NCI-H524 treated with DMSO at 0.1 percent for 48 hours (cell line): ENCODE results near the gene FAAP100.
"Not testable (repeated sequence)": the region's sequence is repeated elsewhere in the genome, so short reads cannot be mapped to it uniquely, and the experiment has no call there.

Experiments used
- DNase-seq: peaks from one replicate; lab custom pipeline; 2025; lab: John Stamatoyannopoulos, UW

Gene FAAP100

DNA sequence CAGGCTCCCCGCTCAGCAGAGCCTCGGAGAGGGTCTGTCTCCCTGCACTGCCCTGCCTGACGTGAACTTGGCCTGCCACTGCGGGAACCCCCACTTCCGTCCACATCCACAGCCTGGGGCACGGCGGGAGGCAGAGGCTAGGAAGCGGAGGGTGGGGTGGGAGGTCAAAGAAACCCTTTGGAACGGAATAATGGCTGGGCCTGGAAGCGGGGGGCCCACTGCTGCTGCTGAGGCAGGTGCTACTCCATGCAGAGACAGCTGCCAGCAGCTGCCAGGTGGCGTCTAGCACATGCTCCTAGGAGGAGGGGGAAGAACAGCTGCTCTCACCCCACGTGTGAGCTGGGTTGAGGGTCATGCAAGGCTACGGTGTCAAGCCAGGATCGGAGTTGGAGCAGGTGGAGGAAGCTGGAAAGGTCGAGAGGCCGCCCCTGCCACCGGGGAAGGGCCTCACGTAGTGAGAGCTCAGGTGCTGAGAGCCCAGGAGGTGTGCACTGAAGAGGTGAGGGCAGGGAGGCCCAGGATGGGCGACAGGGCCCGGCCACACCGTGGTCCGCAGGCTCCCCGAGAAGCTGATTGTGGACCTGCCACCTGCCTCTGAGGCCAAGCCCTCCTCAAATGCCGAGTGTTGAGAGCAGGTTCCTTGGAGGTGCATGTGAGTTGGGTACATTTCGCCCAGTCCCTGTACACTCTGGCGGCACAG is 14.1 kb downstream of the FAAP100 start:
- DNase-seq, result peak; percentile 93

DNA sequence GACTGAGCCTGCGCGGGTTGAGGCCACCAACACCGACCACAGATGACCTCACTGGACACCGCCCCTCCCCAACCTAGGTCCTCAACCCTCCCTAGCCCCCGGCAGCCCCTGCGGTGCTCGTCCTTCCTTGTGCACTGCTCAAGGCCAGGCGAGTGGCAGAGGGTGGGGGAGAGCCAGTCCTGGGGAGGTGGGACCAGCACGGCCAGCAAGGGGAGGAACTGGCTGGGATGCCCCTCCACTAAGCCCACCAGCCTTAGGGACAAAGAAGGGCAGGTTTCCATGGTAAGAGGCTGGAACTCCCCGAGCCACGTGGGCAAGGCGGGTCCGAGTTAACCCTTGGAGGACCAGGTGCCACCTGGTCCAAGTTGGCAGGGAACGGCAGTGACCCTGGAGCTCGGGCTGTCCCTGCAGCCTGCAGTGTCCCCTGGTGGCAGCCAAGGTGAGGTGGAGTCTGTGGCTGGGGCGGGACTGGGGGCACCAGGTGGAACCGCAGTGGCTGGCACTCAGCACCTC is 14.8 kb downstream of the FAAP100 start:
- DNase-seq, result peak; percentile 79

DNA sequence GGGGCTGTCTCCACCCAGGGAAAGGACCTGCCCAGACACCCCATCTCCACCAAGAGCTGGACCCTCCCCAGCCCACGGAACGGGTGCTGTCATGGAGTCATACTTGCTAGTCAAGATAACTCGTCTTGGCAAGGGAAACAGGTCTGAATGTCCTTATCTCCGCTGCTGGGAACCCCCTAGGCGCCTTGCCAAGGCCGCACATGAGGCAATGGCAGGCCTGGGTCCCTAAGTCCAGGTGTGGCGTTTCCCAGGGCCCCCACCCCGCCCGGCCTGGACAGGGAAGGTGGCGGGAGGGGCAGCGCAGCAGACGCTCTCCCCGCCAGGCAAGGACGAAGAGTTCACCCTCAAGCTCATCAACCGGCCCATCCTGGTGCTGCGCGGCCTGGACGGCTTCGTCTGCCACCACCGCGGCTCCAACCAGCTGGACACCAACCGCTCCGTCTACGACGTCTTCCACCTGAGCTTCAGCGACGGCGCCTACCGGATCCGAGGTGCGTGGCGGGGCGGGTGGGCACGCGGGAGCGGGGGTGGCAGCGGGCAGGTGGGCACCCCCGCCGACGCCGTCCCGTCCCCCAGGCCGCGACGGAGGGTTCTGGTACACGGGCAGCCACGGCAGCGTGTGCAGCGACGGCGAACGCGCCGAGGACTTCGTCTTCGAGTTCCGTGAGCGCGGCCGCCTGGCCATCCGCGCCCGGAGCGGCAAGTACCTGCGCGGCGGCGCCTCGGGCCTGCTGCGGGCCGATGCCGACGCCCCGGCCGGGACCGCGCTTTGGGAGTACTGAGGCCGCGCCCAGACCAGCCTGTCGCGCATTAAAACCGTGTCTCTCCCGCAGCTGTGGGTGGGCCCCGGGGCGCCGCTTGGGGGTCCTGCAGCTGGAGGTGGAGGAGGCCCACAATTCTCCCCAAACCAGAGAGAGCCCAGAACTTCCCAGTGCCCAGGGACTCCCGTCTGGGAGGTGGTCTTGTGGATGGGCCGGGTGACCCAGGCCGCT is 15.6 kb downstream of the FAAP100 start:
- DNase-seq, result no peak

DNA sequence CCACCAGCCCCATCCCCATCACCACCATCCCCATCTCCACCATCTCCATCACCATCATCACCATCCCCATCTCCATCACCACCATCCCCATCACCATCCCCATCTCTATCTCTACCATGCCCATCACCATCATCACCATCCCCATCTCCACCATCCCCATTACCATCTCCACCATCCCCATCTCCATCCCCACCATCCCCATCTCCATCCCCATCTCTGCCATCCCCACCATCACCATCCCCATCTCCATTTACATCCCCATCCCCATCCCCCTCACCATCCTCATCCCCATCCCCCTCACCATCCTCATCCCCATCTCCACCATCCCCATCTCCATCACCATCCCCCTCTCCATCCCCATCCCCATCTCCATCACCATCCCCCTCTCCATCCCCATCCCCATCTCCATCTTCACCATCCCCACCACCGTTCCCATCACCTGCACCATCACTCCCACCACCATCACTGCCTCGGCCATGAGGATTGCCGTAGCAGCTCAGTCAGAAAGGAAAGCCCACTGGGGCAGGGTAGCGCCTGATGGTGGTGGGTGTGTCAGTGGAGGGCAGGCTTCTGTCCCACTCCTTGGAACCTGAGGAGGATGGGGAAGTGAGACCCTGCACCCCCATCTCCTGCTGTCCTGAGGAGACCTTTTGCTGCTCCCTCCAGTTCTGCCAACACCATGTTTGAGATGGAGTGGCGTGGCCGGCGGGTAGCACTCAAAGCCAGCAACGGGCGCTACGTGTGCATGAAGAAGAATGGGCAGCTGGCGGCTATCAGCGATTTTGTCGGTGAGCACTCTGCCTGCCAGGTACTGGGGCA is 16.5 kb downstream of the FAAP100 start:
- no peak for DNase-seq

DNA sequence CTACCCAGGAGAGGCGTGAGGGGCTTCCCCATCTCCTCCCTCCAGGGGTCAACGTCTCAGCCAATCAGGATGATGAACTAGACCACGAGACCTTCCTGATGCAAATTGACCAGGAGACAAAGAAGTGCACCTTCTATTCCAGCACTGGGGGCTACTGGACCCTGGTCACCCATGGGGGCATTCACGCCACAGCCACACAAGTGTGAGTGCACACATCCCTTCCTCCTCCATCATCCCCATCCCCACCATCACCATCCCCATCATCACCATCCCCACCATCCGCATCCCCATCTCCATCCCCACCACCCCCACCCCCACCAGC is 17.2 kb downstream of the FAAP100 start:
- no peak for DNase-seq

DNA sequence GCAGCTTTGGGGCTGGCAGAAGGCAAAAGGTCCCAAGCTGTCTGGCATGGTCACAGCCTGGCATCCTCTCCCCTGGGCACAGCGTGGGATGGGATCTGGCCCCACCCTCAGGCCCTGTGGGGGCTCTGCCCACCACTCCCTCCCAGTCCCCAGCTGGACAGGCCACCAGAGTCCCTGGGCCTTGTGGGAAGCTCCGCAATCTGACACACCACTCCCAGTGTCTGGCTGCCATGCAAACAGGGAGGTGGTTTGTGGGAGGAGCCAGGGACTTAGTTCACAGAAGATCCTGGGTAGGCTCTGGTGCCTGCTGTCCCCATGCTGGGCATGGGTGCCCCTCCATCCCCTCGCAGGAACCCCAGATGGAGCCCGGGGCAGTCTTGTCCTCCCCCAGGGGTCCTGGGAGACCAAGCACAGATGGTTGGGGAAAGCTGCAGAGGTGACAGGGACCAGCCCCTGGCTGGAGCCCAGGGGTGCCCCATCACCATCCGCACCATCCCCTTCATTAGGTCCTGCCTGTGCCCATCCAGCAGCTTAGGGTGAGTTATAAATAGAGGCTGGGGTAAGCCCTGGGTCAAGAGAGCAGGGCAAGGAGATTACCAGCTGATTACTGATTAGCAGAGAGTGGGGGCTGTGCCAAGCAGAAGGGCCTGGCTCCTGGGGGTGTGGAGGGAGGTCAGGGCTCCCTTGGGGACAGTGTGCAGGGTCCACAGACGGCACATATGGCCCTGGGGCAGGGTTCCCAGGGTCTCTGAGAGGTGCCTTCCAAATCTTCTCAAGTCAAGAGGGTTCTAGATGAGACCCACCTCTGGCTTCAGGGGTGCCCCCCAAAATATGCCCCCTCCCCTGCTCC is 17.8 kb downstream of the FAAP100 start:
- DNase-seq, result no peak

DNA sequence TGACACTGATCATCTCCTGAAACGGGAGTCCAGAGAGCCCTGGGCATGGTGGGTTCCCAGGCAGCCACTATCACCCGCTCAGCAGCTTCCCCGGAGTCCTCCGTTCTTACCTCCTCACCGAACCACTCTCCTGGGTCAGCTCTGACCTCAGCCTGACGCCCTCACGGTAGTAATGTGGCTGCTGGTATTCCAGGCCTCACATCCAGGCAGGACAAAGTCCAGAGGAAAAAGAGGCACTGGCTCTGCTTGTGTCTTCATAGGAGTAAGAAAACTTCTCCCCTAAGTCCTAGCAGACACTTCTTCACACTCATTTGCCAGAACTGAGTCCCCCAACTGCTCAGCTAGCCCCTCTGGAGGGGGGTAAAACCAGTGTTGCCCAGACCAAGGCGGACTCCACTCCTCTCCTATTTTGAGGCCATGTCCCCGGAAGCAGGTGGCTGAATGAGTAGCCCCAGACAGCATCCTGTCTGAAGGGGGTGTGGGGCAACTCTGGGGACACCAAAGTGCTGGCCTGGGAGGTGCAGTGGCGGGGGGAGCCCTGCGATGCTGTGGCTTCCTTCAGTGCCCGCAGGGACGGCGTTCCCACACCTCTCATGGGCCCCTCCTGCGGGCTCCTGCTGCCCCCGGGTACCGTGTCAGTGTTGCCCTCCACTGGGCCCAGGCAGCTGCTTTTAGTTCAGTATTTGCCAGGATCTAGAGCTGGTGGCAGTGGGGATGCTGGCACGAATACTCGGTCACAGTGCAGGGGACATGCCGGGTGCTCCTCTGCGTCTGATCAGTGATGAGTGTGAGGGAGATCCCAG is 18.6 kb downstream of the FAAP100 start:
- DNase-seq, result no peak

DNA sequence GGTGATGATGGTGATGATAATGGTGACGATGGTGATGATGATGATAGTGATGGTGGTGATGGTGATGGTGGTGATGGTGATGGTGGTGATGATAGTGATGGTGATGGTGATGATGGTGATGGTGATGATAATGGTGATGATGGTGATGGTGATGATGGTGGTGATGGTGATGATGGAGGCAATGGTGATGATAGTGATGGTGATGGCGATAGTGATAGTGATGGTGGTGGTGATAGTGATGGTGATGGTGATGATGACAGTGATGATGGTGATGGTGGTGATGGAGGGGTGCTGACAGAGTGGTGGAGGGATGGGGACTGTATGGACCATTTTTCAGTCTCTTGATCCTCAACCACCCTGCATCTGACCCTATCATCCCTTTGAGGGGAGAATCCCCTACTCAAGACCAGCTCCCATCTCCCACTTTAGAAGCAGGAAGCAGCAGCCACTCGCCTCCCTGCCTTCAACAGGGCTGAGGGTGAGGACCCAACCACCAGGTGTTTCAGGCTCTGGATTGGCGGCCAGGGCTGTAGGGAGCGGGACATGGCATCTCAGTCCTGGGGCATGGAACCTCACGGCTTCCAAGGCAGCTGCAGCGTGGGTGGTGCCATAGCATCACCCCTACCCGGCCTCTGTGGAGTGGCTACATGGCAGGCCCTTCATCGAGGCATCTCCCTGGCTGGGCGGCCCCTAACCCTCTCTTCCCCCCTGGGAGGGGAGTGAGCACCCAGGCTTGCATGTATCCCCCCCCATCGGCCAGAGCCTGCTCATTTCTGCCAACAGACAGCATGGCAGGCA is 19.5 kb downstream of the FAAP100 start:
- no peak for DNase-seq

DNA sequence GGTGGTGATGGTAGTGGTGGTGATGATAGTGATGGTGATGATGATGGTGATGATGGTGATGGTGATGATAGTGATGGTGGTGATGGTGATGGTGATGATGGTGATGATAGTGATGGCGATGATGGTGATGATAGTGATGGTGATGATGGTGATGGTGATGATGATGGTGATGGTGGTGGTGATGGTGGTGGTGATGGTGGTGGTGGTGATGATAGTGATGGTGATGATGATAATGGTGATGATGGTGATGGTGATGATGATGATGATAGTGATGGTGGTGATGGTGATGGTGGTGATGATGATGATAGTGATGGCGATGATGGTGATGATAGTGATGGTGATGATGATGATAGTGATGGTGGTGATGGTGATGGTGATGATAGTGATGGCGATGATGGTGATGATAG is 20.2 kb downstream of the FAAP100 start:
- not testable (repeated sequence) for DNase-seq

DNA sequence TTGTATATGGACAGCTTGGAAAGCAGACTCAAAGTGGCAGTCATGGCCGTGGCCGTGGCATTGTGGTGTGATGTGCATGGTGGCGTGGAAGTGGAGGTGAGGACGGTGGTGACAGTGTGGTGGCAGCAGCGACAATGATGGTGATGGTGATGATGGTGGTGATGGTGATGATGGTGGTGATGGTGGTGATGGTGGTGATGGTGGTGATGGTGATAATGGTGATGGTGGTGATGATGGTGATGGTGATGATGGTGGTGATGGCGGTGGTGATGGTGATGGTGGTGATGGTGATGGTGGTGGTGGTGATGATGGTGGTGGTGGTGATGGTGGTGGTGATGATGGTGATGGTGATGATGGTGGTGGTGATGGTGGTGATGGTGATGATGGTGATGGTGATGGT is 21.1 kb downstream of the FAAP100 start:
- not testable (repeated sequence) for DNase-seq

DNA sequence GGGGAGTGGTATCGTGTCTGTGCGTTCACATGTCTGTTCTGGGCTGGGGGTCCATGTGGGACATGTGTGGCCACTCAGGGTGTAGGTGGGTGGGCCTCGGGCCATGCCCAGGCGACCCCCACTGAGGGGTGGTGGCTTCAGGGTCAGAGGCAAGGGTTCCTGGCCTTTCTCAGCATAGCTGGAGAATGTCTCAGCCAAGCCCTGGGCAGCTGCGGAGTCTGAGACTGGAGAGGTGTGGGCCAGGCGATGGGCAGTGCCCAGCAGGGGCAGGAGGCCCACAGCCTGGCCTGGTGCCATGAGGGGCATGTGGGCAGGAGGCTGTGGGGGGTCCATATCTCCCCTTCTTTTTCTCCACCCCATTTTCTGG is 22.7 kb downstream of the FAAP100 start:
- no peak for DNase-seq

DNA sequence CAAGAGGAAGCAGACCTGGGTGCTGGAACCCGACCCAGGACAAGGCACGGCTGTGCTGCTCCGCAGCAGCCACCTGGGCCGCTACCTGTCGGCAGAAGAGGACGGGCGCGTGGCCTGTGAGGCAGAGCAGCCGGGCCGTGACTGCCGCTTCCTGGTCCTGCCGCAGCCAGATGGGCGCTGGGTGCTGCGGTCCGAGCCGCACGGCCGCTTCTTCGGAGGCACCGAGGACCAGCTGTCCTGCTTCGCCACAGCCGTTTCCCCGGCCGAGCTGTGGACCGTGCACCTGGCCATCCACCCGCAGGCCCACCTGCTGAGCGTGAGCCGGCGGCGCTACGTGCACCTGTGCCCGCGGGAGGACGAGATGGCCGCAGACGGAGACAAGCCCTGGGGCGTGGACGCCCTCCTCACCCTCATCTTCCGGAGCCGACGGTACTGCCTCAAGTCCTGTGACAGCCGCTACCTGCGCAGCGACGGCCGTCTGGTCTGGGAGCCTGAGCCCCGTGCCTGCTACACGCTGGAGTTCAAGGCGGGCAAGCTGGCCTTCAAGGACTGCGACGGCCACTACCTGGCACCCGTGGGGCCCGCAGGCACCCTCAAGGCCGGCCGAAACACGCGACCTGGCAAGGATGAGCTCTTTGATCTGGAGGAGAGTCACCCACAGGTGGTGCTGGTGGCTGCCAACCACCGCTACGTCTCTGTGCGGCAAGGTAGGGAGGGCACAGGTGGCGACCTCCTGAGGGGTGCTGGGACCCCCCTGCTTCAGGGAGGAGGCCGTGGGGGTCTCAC is 23.3 kb downstream of the FAAP100 start:
- DNase-seq, result no peak

DNA sequence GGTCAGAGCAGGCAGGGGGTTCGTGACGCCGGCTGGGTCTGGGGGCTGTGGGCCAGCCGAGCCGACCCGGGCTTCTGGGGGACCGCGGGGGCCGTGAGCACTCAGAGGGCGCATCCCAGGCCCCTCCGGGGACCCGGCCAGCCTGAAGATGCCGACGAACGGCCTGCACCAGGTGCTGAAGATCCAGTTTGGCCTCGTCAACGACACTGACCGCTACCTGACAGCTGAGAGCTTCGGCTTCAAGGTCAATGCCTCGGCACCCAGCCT is 23.8 kb downstream of the FAAP100 start:
- DNase-seq, result no peak

DNA sequence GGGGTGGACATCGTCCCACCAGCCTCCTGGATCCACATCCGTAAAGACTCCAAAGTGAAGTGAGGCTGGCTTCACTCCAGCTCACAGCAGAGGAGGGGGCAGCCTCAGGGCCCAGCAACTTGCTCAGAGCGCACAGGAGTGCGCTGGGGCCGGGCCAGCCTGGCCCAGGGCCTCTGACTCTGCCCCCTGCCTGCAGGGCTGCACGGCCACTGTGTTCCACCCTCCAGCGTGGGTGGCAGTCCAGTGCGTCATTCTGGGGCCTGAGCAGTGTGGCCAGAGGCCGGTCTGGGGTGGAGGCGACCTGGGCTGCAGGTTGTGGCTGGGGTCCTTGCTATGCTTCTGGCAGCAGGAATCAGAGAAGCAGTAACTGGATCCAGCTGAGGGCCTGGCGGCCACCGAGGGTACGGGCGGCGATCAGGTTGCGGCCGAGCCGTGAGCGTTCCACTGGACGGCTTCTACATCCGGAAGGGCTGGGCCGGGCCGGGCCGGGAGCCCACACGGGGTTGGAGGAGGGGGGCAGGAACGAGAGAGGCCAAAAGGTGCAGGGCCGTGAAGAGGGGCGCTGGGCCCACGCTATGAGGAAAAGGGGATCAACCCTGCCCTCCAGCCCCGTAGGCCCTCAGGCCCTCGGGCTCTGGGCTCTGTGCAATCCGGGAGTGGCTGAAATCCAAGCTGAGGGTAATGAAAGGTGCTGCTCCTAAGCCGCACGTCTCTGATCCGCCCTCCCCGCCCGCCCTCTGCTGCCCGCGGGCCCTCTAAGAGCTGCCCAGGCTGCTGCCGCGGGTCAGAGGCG is 24.4 kb downstream of the FAAP100 start, which contains the start of gene FSCN2:
FSCN2 (plus strand) TSS at position 787 of the 793 bp plus-strand sequence. CDS start 155 bp downstream, outside the sequence.
- DNase-seq, result no peak

DNA sequence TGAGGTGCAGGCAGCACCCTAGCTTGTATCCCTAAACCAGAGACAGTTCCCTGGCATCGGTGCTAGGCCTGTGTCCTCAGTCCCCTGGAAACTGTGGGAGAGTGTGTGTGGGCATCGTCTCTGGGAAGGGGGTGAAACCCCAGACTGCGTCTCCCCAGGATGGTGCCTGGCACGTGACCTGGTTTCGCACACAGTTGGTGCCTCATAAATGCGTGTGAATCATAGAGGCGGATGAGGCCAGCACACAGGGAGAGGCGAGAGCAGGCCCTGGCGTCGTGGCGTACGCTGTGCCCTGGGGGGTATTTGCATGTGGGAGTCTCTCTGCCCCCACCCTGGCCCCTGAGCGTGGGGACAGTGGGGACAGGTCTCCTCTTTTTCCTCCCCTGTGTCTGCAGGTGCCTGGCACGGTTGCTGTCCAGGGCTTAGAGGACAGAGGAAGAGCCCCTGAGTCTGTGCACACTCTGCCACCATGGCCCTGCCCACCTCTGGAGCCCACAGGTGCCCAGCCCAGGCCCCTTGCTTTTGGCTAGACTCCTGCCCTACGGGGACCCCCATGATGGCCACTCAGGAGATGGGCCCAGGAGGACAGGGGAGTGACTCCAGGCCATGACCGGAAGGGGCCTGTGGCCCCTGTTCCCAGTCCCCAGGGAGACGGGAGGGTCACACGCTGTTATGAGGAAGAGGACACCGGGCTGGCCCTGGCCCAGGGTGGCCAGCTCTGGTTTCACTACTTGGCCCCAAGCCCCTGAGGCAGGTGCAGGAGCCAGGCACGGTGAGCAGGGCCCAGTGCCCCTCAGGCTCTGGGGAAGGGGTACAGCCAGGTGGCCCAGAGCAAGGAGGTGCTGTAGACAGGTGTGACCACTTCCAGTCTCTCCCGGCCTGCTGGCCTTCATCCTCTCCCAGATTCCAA is 25.2 kb downstream of the FAAP100 start:
- DNase-seq, result no peak

DNA sequence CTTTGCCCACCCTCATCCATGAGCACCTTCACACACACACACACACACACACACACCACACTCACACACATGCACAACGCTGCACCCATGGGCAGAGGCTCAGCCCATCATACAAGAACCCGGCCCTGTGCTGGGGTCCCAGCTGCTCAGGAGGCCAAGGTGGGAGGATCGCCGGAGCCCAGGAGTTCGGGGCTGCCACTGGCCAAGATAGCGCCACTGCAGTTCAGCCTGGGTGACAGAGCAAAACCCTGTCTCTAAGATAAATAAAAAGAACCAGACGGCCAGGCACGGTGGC is 27.3 kb downstream of the FAAP100 start:
- DNase-seq, result no peak
